IMR-90 (cell line): ENCODE data around the gene SH3BP2. TPM values are rescaled to one million over a fixed set of nuclear protein-coding genes. Genes with fewer than 3 reads are reported as not detected.

Experiments
- ATAC-seq: fragments of 200-7000 bp; cut with Tn5 transposase; 2 replicates; pipeline ENCODE4 v1.9.1; 2020; ENCODE audit warnings: low read depth, mild to moderate bottlenecking, moderate library complexity
- BruUV-seq: library from RNA; stranded (reverse); fragments of 400-500 nt; replicated peaks from 2 replicates; lab custom pipeline; 2021; lab: Mats Ljungman, UMichigan
- CTCF ChIA-PET: fragments of 300-600 bp; formaldehyde crosslinking; extraction: SDS; loops from one replicate; lab custom pipeline; 2021; ENCODE audit warnings: antibody characterized with exemption; lab: Yijun Ruan, JAX
- POLR2A ChIA-PET: fragments of 300-600 bp; sonication (Branson Sonifier 250); formaldehyde crosslinking; loops from one replicate; lab custom pipeline; 2022; ENCODE audit warnings: antibody characterized with exemption; ENCODE audit not compliant: unreplicated experiment; lab: Charles Lee
- DNase-seq: peaks from one replicate; pipeline ENCODE4 v3.0.0; 2013
- H2AFZ ChIP-seq: replicated peaks from 2 replicates; pipeline ENCODE3; 2013; ENCODE audit warnings: low read length, mild to moderate bottlenecking; ENCODE audit not compliant: poor library complexity
- H2AK5ac ChIP-seq: 2 replicates; pipeline ENCODE4 v1.6.1; 2013; ENCODE audit warnings: low read depth, low read length, inconsistent platforms
- H2AK9ac ChIP-seq: replicated peaks from 2 replicates; pipeline ENCODE3; 2013; ENCODE audit warnings: mild to moderate bottlenecking, low read depth, low read length, moderate library complexity; ENCODE audit not compliant: poor library complexity
- H2BK120ac ChIP-seq: 2 replicates; pipeline ENCODE4 v1.6.1; 2013; ENCODE audit warnings: low read depth, low read length, inconsistent platforms
- H2BK15ac ChIP-seq: 3 replicates; pipeline ENCODE4 v1.6.1; 2013; ENCODE audit warnings: low read depth, low read length, inconsistent platforms
- H2BK20ac ChIP-seq: 2 replicates; pipeline ENCODE4 v1.6.1; 2013; ENCODE audit warnings: low read depth, mild to moderate bottlenecking, inconsistent platforms, low read length, moderate library complexity
- H2BK5ac ChIP-seq: 2 replicates; pipeline ENCODE4 v1.6.1; 2013; ENCODE audit warnings: mild to moderate bottlenecking, low read depth, low read length, inconsistent platforms; ENCODE audit not compliant: poor library complexity, severe bottlenecking
- H3K14ac ChIP-seq: replicated peaks from 2 replicates; pipeline ENCODE4 v1.6.1; 2013; ENCODE audit warnings: low read depth, low read length, inconsistent platforms
- H3K18ac ChIP-seq: 2 replicates; pipeline ENCODE4 v1.6.1; 2013; ENCODE audit warnings: low read depth, low read length, control low read depth
- H3K23ac ChIP-seq: 2 replicates; pipeline ENCODE4 v1.6.1; 2013; ENCODE audit warnings: low read depth, low read length, inconsistent platforms
- H3K27ac ChIP-seq: 2 replicates; pipeline ENCODE4 v1.5.1; 2013; ENCODE audit warnings: mild to moderate bottlenecking, control low read depth, low read length; ENCODE audit not compliant: insufficient read depth
- H3K27me3 ChIP-seq: 2 replicates; pipeline ENCODE4 v1.6.1; 2013; ENCODE audit warnings: low read length; ENCODE audit not compliant: control insufficient read depth, insufficient read depth
- H3K36me3 ChIP-seq: 2 replicates; pipeline ENCODE4 v1.6.1; 2013; ENCODE audit warnings: low read length, mixed read lengths; ENCODE audit not compliant: control insufficient read depth, insufficient read depth
- H3K4ac ChIP-seq: 2 replicates; pipeline ENCODE4 v1.6.1; 2013; ENCODE audit warnings: low read depth, low read length, inconsistent platforms
- H3K4me1 ChIP-seq: 2 replicates; pipeline ENCODE4 v1.6.1; 2013; ENCODE audit warnings: low read length, mixed read lengths; ENCODE audit not compliant: control insufficient read depth, insufficient read depth
- H3K4me2 ChIP-seq: 2 replicates; pipeline ENCODE4 v1.6.1; 2013; ENCODE audit warnings: low read depth, mild to moderate bottlenecking, control low read depth, low read length, moderate library complexity
- H3K4me3 ChIP-seq: 2 replicates; pipeline ENCODE4 v1.5.1; 2013; ENCODE audit warnings: low read depth, mild to moderate bottlenecking, control low read depth, low read length, moderate library complexity; ENCODE audit not compliant: insufficient read depth
- H3K56ac ChIP-seq: 2 replicates; pipeline ENCODE4 v1.6.1; 2013; ENCODE audit warnings: low read length, inconsistent platforms; ENCODE audit not compliant: insufficient read depth; ENCODE audit errors: extremely low read depth
- H3K79me1 ChIP-seq, 2 experiments: 2 replicates each; pipeline ENCODE4 v1.6.1; 2013; ENCODE audit warnings: low read length in 2 of 2, inconsistent platforms in 1 of 2, low read depth in 1 of 2
- H3K9ac ChIP-seq: 2 replicates; pipeline ENCODE4 v1.6.1; 2013; ENCODE audit warnings: low read depth, low read length, control low read depth
- H3K9me1 ChIP-seq: 2 replicates; pipeline ENCODE4 v1.6.1; 2013; ENCODE audit warnings: low read length, inconsistent platforms; ENCODE audit not compliant: insufficient read depth
- H3K9me3 ChIP-seq: 2 replicates; pipeline ENCODE4 v1.6.1; 2013; ENCODE audit warnings: low read length; ENCODE audit not compliant: control insufficient read depth, insufficient read depth
- H4K20me1 ChIP-seq: 2 replicates; pipeline ENCODE4 v1.6.1; 2013; ENCODE audit warnings: low read length, inconsistent platforms; ENCODE audit not compliant: insufficient read depth
- H4K5ac ChIP-seq: 2 replicates; pipeline ENCODE4 v1.6.1; 2013; ENCODE audit warnings: mild to moderate bottlenecking, low read depth, low read length, control low read depth
- H4K8ac ChIP-seq, 2 experiments: 2 replicates each; pipeline ENCODE4 v1.6.1; 2013; ENCODE audit warnings: low read depth in 2 of 2, low read length in 2 of 2, control low read depth in 1 of 2, inconsistent platforms in 1 of 2
- H4K91ac ChIP-seq: 2 replicates; pipeline ENCODE4 v1.6.1; 2013; ENCODE audit warnings: low read depth, low read length, inconsistent platforms; ENCODE audit not compliant: insufficient read depth
- BHLHE40 ChIP-seq: fragments of 150-350 bp; IDR thresholded peaks from 2 replicates; pipeline ENCODE4 v1.6.1; 2016; ENCODE audit warnings: mild to moderate bottlenecking, low read depth, low read length
- CEBPB ChIP-seq: IDR thresholded peaks from 2 replicates; pipeline ENCODE4 v1.6.1; 2012; ENCODE audit warnings: low read depth, low read length, improper control_type of control experiment
- CHD1 ChIP-seq: IDR thresholded peaks from 2 replicates; pipeline ENCODE4 v1.6.1; 2012; ENCODE audit warnings: low read depth, low read length, improper control_type of control experiment
- CTCF ChIP-seq: conservative IDR thresholded peaks from 2 replicates; pipeline ENCODE4 v1.5.1; 2012; ENCODE audit warnings: mild to moderate bottlenecking, low read depth, low read length, improper control_type of control experiment
- ELK1 ChIP-seq: fragments of 150-350 bp; IDR thresholded peaks from 2 replicates; pipeline ENCODE4 v1.6.1; 2016; ENCODE audit warnings: low read depth, mild to moderate bottlenecking, low read length, moderate library complexity, borderline replicate concordance
- FOS ChIP-seq: fragments of 150-350 bp; IDR thresholded peaks from 2 replicates; pipeline ENCODE4 v1.6.1; 2016; ENCODE audit warnings: low read depth, low read length
- MAFK ChIP-seq: IDR thresholded peaks from 2 replicates; pipeline ENCODE4 v1.6.1; 2012; ENCODE audit warnings: low read depth, low read length, improper control_type of control experiment
- MAZ ChIP-seq: IDR thresholded peaks from 2 replicates; pipeline ENCODE4 v1.6.1; 2012; ENCODE audit warnings: low read depth, mild to moderate bottlenecking, low read length, improper control_type of control experiment, moderate library complexity, borderline replicate concordance
- MXI1 ChIP-seq: IDR thresholded peaks from 2 replicates; pipeline ENCODE4 v1.6.1; 2012; ENCODE audit warnings: low read depth, mild to moderate bottlenecking, low read length, moderate library complexity, borderline replicate concordance
- NFE2L2 ChIP-seq: fragments of 150-350 bp; IDR thresholded peaks from 2 replicates; pipeline ENCODE4 v1.6.1; 2016; ENCODE audit warnings: low read depth, mild to moderate bottlenecking, low read length
- POLR2A ChIP-seq: IDR thresholded peaks from 2 replicates; pipeline ENCODE4 v1.6.1; 2012; ENCODE audit warnings: mild to moderate bottlenecking, low read depth, low read length
- RAD21 ChIP-seq: IDR thresholded peaks from 2 replicates; pipeline ENCODE4 v1.6.1; 2012; ENCODE audit warnings: low read length, improper control_type of control experiment
- RCOR1 ChIP-seq: IDR thresholded peaks from 2 replicates; pipeline ENCODE4 v1.6.1; 2012; ENCODE audit warnings: mild to moderate bottlenecking, low read length, improper control_type of control experiment; ENCODE audit not compliant: insufficient replicate concordance
- RFX5 ChIP-seq: IDR thresholded peaks from 2 replicates; pipeline ENCODE4 v1.8.0; 2012; ENCODE audit warnings: low read depth, mild to moderate bottlenecking, low read length, moderate library complexity
- SMC3 ChIP-seq: fragments of 150-350 bp; IDR thresholded peaks from 2 replicates; pipeline ENCODE4 v1.6.1; 2016; ENCODE audit warnings: low read depth, mild to moderate bottlenecking, antibody characterized with exemption, low read length, moderate library complexity
- USF2 ChIP-seq: fragments of 150-350 bp; IDR thresholded peaks from 2 replicates; pipeline ENCODE4 v1.6.1; 2017; ENCODE audit warnings: mild to moderate bottlenecking, antibody characterized with exemption, low read length, low read depth
- WGBS, 2 experiments: methylation state at CpG; one replicate each; pipeline versions ENCODE4 v1.1.5 to v1.1.7; 2013; ENCODE audit warnings: missing lambda C conversion rate in 2 of 2; ENCODE audit not compliant: insufficient read length in 1 of 2; ENCODE audit errors: extremely low coverage in 2 of 2; 5-methylcytosine and 5-hydroxymethylcytosine counted together
- dilution Hi-C: fragments of 300-500 bp; cut with HindIII; formaldehyde crosslinking; loops from one replicate; pipeline ENCODE4 v1.14.3; 2018; ENCODE audit warnings: low sequenced_read_pairs; ENCODE audit not compliant: unreplicated experiment
- in situ Hi-C: fragments of 300-500 bp; cut with MboI; formaldehyde crosslinking; loops from 3 replicates; pipeline ENCODE4 v1.14.3; 2019; ENCODE audit warnings: low sequenced_read_pairs, inconsistent platforms, mixed read lengths
- intact Hi-C: fragments of 100-400 bp; cut with micrococcal nuclease; formaldehyde crosslinking; loops from 2 replicates; pipeline ENCODE4 v1.10.0; 2022
- polyA plus RNA-seq, 3 experiments: library from polyadenylated mRNA; depleted of rRNA; stranded (reverse); fragments of >200 nt; gene quantifications; 2 replicates each; pipeline ENCODE4 v1.2.3, GENCODE V29; 2012; ENCODE audit warnings: low replicate concordance in 1 of 3
- total RNA-seq: library from RNA; depleted of rRNA; stranded (reverse); fragments of >200 nt; gene quantifications from 2 replicates; pipeline ENCODE4 v1.2.3, GENCODE V29; 2012

SH3BP2 gene
- total and polyA plus RNA-seq, 2 of the 4 experiments (the other 2 are of a cell fraction), result 9.0 to 37.2 TPM

- Histone ChIP-seq H3K9me3 (no peaks in the 10 kb centered on the region), H2BK5ac (no peak overlapping the region), H3K27ac (no peak overlapping the region), H3K4me1 (peaks cover 27% of the 10 kb centered on the region), H4K5ac (no peak overlapping the region), H2AK5ac (no peak overlapping the region), H2BK15ac (no peak overlapping the region), H3K79me1 (peaks cover 0 to 64% of the 10 kb centered on the region in 2 experiments), H3K4me3 (no peak overlapping the region), H3K27me3 (no peaks in the 10 kb centered on the region), H3K14ac (no peak overlapping the region), H2BK120ac (no peak overlapping the region), H3K4ac (no peak overlapping the region), H2AFZ (no peak overlapping the region), H3K9me1 (peaks cover 5% of the 10 kb centered on the region; the same call in 1 of the 2 replicates), H3K9ac (no peak overlapping the region), H3K36me3 (0 out of 2 replicates have a peak, but pooled peaks cover 2% of the 10 kb centered on the region), H2BK20ac (no peak overlapping the region), H2AK9ac (peak overlapping the region; percentile 72), H4K91ac (no peak overlapping the region), H4K20me1 (peaks cover 9% of the 10 kb centered on the region; the same call in 1 of the 2 replicates), H4K8ac (no peak overlapping the region), H3K18ac (no peak overlapping the region), H3K56ac (no peak overlapping the region), H3K23ac (no peak overlapping the region), H3K4me2 (no peak overlapping the region)
- CTCF ChIA-PET, result no interaction called here
- TF ChIP-seq USF2 (no peak), SMC3 (no peak), CTCF (no peak), BHLHE40 (no peak), RAD21 (no peak), CEBPB (no peak), ELK1 (no peak), NFE2L2 (no peak), POLR2A (no peak), RFX5 (no peak), MXI1 (no peak), MAFK (no peak), RCOR1 (no peak), MAZ (no peak), FOS (no peak), CHD1 (no peak)
- BruUV-seq, result no TSS peak
- intact Hi-C loops (no loop called here), in situ Hi-C loops (no loop called here), dilution Hi-C loops (no loop called here)
- POLR2A ChIA-PET, result no interaction called here
- 96% methylated on average over 7 of the region's 13 CpGs; no CpG with 5 or more reads in 1 of the 2 experiments for WGBS, 2 experiments
- ATAC-seq (no peak), DNase-seq (no peak)
These were observed 12.2 kb downstream of the SH3BP2 start for GRCh38 chr4:2804973-2805501.
